Measurements from ENCODE around the gene NT5C1A.
A peak's percentile ranks its signal among the peaks of the same experiment; 100 is the strongest.

Gene NT5C1A

GRCh38 chr1:39672551-39672947, 642 bp upstream of the NT5C1A start:
- TF ChIP-seq, protein P1, sequence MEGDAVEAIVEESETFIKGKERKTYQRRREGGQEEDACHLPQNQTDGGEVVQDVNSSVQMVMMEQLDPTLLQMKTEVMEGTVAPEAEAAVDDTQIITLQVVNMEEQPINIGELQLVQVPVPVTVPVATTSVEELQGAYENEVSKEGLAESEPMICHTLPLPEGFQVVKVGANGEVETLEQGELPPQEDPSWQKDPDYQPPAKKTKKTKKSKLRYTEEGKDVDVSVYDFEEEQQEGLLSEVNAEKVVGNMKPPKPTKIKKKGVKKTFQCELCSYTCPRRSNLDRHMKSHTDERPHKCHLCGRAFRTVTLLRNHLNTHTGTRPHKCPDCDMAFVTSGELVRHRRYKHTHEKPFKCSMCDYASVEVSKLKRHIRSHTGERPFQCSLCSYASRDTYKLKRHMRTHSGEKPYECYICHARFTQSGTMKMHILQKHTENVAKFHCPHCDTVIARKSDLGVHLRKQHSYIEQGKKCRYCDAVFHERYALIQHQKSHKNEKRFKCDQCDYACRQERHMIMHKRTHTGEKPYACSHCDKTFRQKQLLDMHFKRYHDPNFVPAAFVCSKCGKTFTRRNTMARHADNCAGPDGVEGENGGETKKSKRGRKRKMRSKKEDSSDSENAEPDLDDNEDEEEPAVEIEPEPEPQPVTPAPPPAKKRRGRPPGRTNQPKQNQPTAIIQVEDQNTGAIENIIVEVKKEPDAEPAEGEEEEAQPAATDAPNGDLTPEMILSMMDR (IDR thresholded peaks at IDR 0.05): peak; percentile 51
- TF ChIP-seq ZFX (IDR thresholded peaks at IDR 0.05; ENCODE audit: borderline replicate concordance): no peak
- no peak overlapping the region for H3K27ac ChIP-seq

- TF ChIP-seq ZFX (IDR thresholded peaks at IDR 0.05; ENCODE audit: borderline replicate concordance): no peak
- TF ChIP-seq, protein P1 (IDR thresholded peaks at IDR 0.05): no peak
- H3K27ac ChIP-seq: no peak overlapping the region
These were observed 494 bp downstream of the NT5C1A start for GRCh38 chr1:39671433-39671792.

- H3K27ac ChIP-seq: no peak overlapping the region
- TF ChIP-seq, protein P1 (IDR thresholded peaks at IDR 0.05): no peak
- no peak for TF ChIP-seq ZFX (IDR thresholded peaks at IDR 0.05; ENCODE audit: borderline replicate concordance)
These were observed 1.2 kb downstream of the NT5C1A start for GRCh38 chr1:39670689-39671088.

- no peak overlapping the region for H3K27ac ChIP-seq
- TF ChIP-seq, protein P1 (IDR thresholded peaks at IDR 0.05): no peak
These were observed 3.0 kb downstream of the NT5C1A start for GRCh38 chr1:39668894-39669293.

- no peak overlapping the region for H3K27ac ChIP-seq
- TF ChIP-seq ZFX (IDR thresholded peaks at IDR 0.05; ENCODE audit: borderline replicate concordance): no peak
- TF ChIP-seq, protein P1 (IDR thresholded peaks at IDR 0.05): no peak
These were observed 3.8 kb downstream of the NT5C1A start for GRCh38 chr1:39668111-39668510.

DNA sequence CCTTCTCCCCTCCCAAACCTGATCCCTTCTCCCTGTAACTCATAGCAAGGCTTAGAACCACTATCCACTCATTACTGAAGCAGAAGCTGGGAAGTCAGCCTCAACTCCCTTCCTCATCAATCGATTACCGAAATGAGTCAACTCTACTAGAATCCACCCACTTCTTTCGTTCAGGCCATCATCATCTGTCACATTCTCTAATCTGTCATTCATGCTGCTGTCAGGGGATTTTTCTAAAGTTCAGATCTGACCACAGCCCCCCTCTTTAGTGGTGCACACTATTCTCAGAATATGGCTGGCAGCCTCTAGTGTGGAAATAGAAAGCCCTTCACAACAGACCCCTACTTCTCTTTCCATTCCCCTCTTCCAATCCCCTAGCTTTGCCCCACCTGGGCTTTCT, 5.1 kb downstream of the NT5C1A start:
- H3K27ac ChIP-seq: no peak overlapping the region
- no peak for TF ChIP-seq ZFX (IDR thresholded peaks at IDR 0.05; ENCODE audit: borderline replicate concordance)
- TF ChIP-seq, protein P1 (IDR thresholded peaks at IDR 0.05): no peak

DNA sequence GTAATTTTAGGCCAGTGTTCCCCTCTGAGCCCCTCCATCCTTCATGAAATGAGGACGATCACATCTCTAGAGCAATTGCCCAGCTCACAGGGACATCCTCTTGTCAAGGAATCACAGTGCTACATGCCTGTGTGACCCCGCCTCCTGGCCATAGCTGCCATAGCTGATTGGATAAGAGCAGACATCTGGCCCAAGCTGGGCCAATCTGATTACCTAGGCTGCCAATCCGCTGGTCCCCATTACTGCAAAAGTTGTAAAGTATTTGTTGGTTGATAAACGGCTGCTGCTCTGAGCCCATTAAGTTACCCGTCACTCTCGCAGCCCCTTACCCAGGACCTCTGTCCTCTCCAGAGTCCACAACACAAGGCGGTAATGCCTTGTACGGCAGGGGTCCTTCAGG, 8.3 kb downstream of the NT5C1A start:
- TF ChIP-seq, protein P1 (IDR thresholded peaks at IDR 0.05): no peak
- TF ChIP-seq ZFX (IDR thresholded peaks at IDR 0.05; ENCODE audit: borderline replicate concordance): no peak

More for the DNA sequence above, 8.3 kb downstream of the NT5C1A start:
- no peak overlapping the region for H3K27ac ChIP-seq

Data from 22Rv1 (cell line).